ENCODE measurements around the gene FBN1. TPM values are rescaled to one million over a fixed set of nuclear protein-coding genes. Genes with fewer than 3 reads are reported as not detected.

FBN1 gene
- total RNA-seq, 2 donors from 2014 or later, result 12.1 to 81.9 TPM

DNA sequence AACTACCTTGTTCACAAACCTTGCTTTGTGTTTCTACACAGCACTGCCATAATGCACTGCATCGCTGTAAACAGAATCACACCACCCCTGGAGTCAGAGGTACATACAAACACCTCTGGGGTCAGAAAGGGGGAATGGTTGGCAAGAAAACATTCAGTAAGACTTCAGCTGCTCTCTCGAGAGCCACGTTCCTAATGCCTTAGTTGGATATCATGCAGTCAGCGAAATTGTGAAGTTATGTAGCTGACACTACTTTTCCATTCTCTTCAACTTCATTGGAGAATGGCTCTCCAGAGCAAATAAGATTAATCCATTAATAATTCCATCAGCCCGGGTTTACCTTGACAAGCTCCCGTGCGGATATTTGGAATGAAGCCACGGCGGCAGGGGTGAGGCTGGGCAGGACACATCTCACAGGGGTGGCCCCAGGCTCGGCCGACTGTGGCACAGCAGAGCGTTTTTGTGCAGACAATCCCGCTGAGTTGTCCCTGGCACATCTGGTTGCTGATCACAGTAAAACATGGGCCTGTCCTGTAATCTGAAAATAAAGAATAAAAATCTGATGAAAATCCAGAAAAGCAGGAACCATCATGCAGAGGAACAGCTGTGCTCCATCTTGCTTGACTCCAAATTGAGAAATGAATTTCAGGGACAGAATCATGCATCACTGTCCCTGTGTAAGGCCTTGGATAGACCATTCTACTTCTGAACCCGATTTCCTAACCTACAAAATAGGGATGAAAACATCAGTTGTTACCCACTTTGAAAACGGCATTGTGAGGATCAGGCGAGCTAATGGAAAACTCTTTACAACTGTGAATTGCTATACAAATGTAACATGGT lies 108.0 kb downstream of the FBN1 start:
- H3K36me3 ChIP-seq, result no peaks in the 10 kb centered on the region
- intact Hi-C loops (cut with DNase I), result no loop called here
- no peaks in the 10 kb centered on the region for H3K9me3 ChIP-seq
- TF ChIP-seq CTCF (IDR thresholded peaks at IDR 0.05) (no peak), POLR2A (IDR thresholded peaks at IDR 0.05) (no peak), POLR2AphosphoS5 (IDR thresholded peaks at IDR 0.05) (no peak)
- no peak overlapping the region for H3K27ac ChIP-seq
- H3K4me3 ChIP-seq, result no peak overlapping the region
- no peaks in the 10 kb centered on the region for H3K4me1 ChIP-seq (replicated peaks)
- DNase-seq (ENCODE audit: low spot score), result no peak
- no peaks in the 10 kb centered on the region for H3K27me3 ChIP-seq (replicated peaks; ENCODE audit: insufficient read depth)
- WGBS, result 56% methylated on average over 16 of the region's 16 CpGs

- no peak overlapping the region for H3K27ac ChIP-seq
- no peak overlapping the region for H3K4me3 ChIP-seq
- no peaks in the 10 kb centered on the region for H3K36me3 ChIP-seq
- no peak for DNase-seq (ENCODE audit: low spot score)
- no peaks in the 10 kb centered on the region for H3K9me3 ChIP-seq
- H3K4me1 ChIP-seq (replicated peaks), result no peaks in the 10 kb centered on the region
- 7% methylated on average over 3 of the region's 3 CpGs for WGBS
- intact Hi-C loops (cut with DNase I), result no loop called here
- TF ChIP-seq POLR2A (IDR thresholded peaks at IDR 0.05), result no peak
- no peak for TF ChIP-seq CTCF (IDR thresholded peaks at IDR 0.05)
- TF ChIP-seq POLR2AphosphoS5 (IDR thresholded peaks at IDR 0.05), result no peak
- H3K27me3 ChIP-seq (replicated peaks; ENCODE audit: insufficient read depth), result no peaks in the 10 kb centered on the region
Measured at GRCh38 chr15:48536681-48537091, 108.8 kb downstream of the FBN1 start.

GRCh38 chr15:48533982-48534381 lies 111.5 kb downstream of the FBN1 start:
- TF ChIP-seq CTCF (IDR thresholded peaks at IDR 0.05) (no peak), POLR2AphosphoS5 (IDR thresholded peaks at IDR 0.05) (no peak), POLR2A (IDR thresholded peaks at IDR 0.05) (no peak)
- no peak overlapping the region for H3K4me3 ChIP-seq
- no peak overlapping the region for H3K27ac ChIP-seq
- no peaks in the 10 kb centered on the region for H3K27me3 ChIP-seq (replicated peaks; ENCODE audit: insufficient read depth)
- H3K4me1 ChIP-seq (replicated peaks), result no peaks in the 10 kb centered on the region
- H3K36me3 ChIP-seq, result no peaks in the 10 kb centered on the region
- intact Hi-C loops (cut with DNase I), result no loop called here
- no peaks in the 10 kb centered on the region for H3K9me3 ChIP-seq
- 63% methylated on average over 2 of the region's 2 CpGs for WGBS
- no peak for DNase-seq (ENCODE audit: low spot score)

- no peak overlapping the region for H3K27ac ChIP-seq
- no peaks in the 10 kb centered on the region for H3K4me1 ChIP-seq (replicated peaks)
- no peaks in the 10 kb centered on the region for H3K27me3 ChIP-seq (replicated peaks; ENCODE audit: insufficient read depth)
- TF ChIP-seq POLR2A (IDR thresholded peaks at IDR 0.05), result no peak
- TF ChIP-seq CTCF (IDR thresholded peaks at IDR 0.05), result no peak
- no peak for TF ChIP-seq POLR2AphosphoS5 (IDR thresholded peaks at IDR 0.05)
- H3K4me3 ChIP-seq, result no peak overlapping the region
- intact Hi-C loops (cut with DNase I), result no loop called here
- no peaks in the 10 kb centered on the region for H3K9me3 ChIP-seq
- DNase-seq (ENCODE audit: low spot score), result no peak
- no peaks in the 10 kb centered on the region for H3K36me3 ChIP-seq
Measured at GRCh38 chr15:48532946-48533345, 112.6 kb downstream of the FBN1 start.

DNA sequence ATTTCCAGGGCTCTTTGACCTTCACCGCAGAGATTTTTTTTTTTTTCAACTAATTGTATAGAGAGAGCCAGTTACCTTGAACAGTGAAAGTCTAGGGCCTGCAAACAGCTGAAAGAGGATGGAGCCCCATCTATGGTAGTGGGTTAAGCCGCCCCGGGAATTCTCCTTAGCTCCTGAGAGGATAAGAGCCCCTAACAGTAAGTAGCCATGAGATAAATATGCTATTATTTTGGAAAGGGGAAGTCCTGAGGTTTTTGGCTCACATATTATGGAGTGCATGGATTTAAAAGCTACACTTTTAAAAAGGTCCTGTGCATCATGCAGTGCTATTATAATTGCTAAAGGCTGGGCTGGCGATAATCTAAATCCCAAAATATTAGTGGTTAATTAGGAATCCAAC lies 115.0 kb downstream of the FBN1 start:
- H3K36me3 ChIP-seq, result no peaks in the 10 kb centered on the region
- H3K4me3 ChIP-seq, result no peak overlapping the region
- DNase-seq (ENCODE audit: low spot score), result no peak
- no peaks in the 10 kb centered on the region for H3K4me1 ChIP-seq (replicated peaks)
- no peaks in the 10 kb centered on the region for H3K27me3 ChIP-seq (replicated peaks; ENCODE audit: insufficient read depth)
- 98% methylated on average over 4 of the region's 4 CpGs for WGBS
- TF ChIP-seq CTCF (IDR thresholded peaks at IDR 0.05), result no peak
- TF ChIP-seq POLR2AphosphoS5 (IDR thresholded peaks at IDR 0.05), result no peak
- no peak for TF ChIP-seq POLR2A (IDR thresholded peaks at IDR 0.05)
- no peak overlapping the region for H3K27ac ChIP-seq
- intact Hi-C loops (cut with DNase I), result no loop called here
- no peaks in the 10 kb centered on the region for H3K9me3 ChIP-seq
